HEK293 (cell line): ENCODE data around the gene ZNF48.

Experiments
- GLI2 ChIP-seq: fragments of 450-650 bp; formaldehyde crosslinking; IDR thresholded peaks from 2 replicates; pipeline ENCODE4; 2017; ENCODE audit warnings: missing biosample characterization, missing genetic modification characterization, low read depth, borderline replicate concordance
- IKZF3 ChIP-seq: fragments of 450-650 bp; IDR thresholded peaks from 2 replicates; pipeline ENCODE4 v1.5.0; 2018; ENCODE audit warnings: missing biosample characterization, mild to moderate bottlenecking, missing genetic modification characterization, moderate library complexity
- REPIN1 ChIP-seq: fragments of 450-650 bp; formaldehyde crosslinking; IDR thresholded peaks from 2 replicates; pipeline ENCODE4 v1.5.1; 2017; ENCODE audit warnings: missing biosample characterization, missing genetic modification characterization, low read depth
- SP2 ChIP-seq: fragments of 450-650 bp; formaldehyde crosslinking; IDR thresholded peaks from 2 replicates; pipeline ENCODE4 v1.5.1; 2016; ENCODE audit warnings: missing biosample characterization, missing genetic modification characterization
- ZBTB8A ChIP-seq: fragments of 450-650 bp; formaldehyde crosslinking; IDR thresholded peaks from 2 replicates; pipeline ENCODE4 v1.5.1; 2016; ENCODE audit warnings: missing biosample characterization, missing genetic modification characterization
- ZEB2 ChIP-seq: fragments of 450-650 bp; formaldehyde crosslinking; IDR thresholded peaks from 2 replicates; pipeline ENCODE4 v1.5.1; 2016; ENCODE audit warnings: missing biosample characterization, missing genetic modification characterization
- ZNF121 ChIP-seq: fragments of 450-650 bp; formaldehyde crosslinking; IDR thresholded peaks from 2 replicates; pipeline ENCODE4 v1.5.1; 2016; ENCODE audit warnings: missing biosample characterization, missing genetic modification characterization
- ZNF175 ChIP-seq: fragments of 450-650 bp; formaldehyde crosslinking; IDR thresholded peaks from 2 replicates; pipeline ENCODE4 v1.5.1; 2016; ENCODE audit warnings: missing biosample characterization, missing genetic modification characterization
- TF ChIP-seq, protein P1 (sequence below): fragments of 450-650 bp; formaldehyde crosslinking; IDR thresholded peaks from 2 replicates; pipeline ENCODE4 v1.5.1; 2017; ENCODE audit warnings: missing biosample characterization, missing genetic modification characterization
- TF ChIP-seq, protein P2 (sequence below): fragments of 450-650 bp; formaldehyde crosslinking; IDR thresholded peaks from 2 replicates; pipeline ENCODE4 v1.5.1; 2017; ENCODE audit warnings: missing biosample characterization, missing genetic modification characterization
- TF ChIP-seq, protein P3 (sequence below): fragments of 450-650 bp; formaldehyde crosslinking; IDR thresholded peaks from 2 replicates; pipeline ENCODE4 v1.5.1; 2016; ENCODE audit warnings: missing biosample characterization, missing genetic modification characterization
- TF ChIP-seq, protein P4 (sequence below): fragments of 450-650 bp; formaldehyde crosslinking; IDR thresholded peaks from 2 replicates; pipeline ENCODE4 v1.5.1; 2016; ENCODE audit warnings: missing biosample characterization, missing genetic modification characterization
- TF ChIP-seq, protein P5 (sequence below): fragments of 450-650 bp; IDR thresholded peaks from 2 replicates; pipeline ENCODE4 v1.5.1; 2018; ENCODE audit warnings: missing biosample characterization, mild to moderate bottlenecking, missing genetic modification characterization
- TF ChIP-seq, protein P6 (sequence below): fragments of 450-650 bp; formaldehyde crosslinking; conservative IDR thresholded peaks from 2 replicates; pipeline ENCODE4 v1.5.1; 2016; ENCODE audit warnings: low read depth, missing biosample characterization, missing genetic modification characterization

Gene ZNF48

DNA sequence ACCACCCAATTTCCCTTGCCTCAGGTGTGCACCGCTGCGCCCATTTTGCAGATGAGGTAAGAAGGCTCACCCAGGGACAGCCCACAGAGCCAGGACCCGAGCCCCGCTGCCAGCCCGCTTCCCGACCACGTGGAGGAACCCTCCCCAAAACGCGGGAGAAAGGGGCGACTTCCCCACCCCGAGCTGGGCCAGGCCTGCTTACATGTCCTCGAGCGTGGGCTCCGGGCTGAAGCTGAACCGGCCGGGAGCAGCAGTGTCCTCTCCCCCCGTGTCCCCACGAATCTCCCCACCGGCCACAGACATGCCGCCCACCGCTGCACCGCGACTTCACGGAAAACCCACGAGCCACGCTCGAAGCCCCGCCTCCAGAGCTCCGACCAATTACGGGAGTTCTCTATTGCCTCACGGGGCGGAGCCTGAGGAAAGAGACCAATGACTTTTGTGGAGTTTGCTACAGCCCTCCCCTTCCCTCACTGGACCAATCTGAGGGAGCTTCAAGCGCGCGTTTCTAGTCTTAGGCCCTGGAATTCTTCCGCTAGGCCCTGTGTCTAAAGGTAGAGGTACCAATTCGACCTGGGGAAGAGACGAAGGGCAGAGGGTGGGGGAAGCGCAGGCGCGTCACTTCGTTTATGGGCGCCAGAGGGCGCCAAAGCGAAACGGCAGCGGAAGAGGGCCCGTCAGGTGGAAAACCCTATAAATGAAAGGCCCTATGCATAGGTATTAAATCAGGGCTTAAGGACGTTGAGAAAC, 34.6 kb downstream of the ZNF48 start, which contains the start of gene DCTPP1 (continued):
- TF ChIP-seq, protein P1, sequence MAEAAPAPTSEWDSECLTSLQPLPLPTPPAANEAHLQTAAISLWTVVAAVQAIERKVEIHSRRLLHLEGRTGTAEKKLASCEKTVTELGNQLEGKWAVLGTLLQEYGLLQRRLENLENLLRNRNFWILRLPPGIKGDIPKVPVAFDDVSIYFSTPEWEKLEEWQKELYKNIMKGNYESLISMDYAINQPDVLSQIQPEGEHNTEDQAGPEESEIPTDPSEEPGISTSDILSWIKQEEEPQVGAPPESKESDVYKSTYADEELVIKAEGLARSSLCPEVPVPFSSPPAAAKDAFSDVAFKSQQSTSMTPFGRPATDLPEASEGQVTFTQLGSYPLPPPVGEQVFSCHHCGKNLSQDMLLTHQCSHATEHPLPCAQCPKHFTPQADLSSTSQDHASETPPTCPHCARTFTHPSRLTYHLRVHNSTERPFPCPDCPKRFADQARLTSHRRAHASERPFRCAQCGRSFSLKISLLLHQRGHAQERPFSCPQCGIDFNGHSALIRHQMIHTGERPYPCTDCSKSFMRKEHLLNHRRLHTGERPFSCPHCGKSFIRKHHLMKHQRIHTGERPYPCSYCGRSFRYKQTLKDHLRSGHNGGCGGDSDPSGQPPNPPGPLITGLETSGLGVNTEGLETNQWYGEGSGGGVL (tag by site-specific recombination): peak; percentile 15; the same call in 1 of the 2 replicates
- TF ChIP-seq, protein P2, sequence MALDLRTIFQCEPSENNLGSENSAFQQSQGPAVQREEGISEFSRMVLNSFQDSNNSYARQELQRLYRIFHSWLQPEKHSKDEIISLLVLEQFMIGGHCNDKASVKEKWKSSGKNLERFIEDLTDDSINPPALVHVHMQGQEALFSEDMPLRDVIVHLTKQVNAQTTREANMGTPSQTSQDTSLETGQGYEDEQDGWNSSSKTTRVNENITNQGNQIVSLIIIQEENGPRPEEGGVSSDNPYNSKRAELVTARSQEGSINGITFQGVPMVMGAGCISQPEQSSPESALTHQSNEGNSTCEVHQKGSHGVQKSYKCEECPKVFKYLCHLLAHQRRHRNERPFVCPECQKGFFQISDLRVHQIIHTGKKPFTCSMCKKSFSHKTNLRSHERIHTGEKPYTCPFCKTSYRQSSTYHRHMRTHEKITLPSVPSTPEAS (tag by site-specific recombination): peak; percentile 4; the same call in 1 of the 2 replicates
- TF ChIP-seq, protein P3, sequence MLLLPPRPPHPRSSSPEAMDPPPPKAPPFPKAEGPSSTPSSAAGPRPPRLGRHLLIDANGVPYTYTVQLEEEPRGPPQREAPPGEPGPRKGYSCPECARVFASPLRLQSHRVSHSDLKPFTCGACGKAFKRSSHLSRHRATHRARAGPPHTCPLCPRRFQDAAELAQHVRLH (tag by site-specific recombination): peak; percentile 70
- TF ChIP-seq ZNF175 (tag by site-specific recombination) (no peak), SP2 (tag by site-specific recombination) (peak; percentile 99), ZBTB8A (tag by site-specific recombination) (peak; percentile 94), GLI2 (no peak), ZEB2 (peak; percentile 99), REPIN1 (tag by site-specific recombination) (0 out of 2 replicates have a peak, but pooled peaks have one; percentile 77), ZNF121 (tag by site-specific recombination) (0 out of 2 replicates have a peak, but pooled peaks have one; percentile 8), IKZF3 (0 out of 2 replicates have a peak, but pooled peaks have one; percentile 21)
- TF ChIP-seq, protein P4, sequence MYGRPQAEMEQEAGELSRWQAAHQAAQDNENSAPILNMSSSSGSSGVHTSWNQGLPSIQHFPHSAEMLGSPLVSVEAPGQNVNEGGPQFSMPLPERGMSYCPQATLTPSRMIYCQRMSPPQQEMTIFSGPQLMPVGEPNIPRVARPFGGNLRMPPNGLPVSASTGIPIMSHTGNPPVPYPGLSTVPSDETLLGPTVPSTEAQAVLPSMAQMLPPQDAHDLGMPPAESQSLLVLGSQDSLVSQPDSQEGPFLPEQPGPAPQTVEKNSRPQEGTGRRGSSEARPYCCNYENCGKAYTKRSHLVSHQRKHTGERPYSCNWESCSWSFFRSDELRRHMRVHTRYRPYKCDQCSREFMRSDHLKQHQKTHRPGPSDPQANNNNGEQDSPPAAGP (tag by site-specific recombination): peak; percentile 76; the same call in 1 of the 2 replicates
- TF ChIP-seq, protein P5, sequence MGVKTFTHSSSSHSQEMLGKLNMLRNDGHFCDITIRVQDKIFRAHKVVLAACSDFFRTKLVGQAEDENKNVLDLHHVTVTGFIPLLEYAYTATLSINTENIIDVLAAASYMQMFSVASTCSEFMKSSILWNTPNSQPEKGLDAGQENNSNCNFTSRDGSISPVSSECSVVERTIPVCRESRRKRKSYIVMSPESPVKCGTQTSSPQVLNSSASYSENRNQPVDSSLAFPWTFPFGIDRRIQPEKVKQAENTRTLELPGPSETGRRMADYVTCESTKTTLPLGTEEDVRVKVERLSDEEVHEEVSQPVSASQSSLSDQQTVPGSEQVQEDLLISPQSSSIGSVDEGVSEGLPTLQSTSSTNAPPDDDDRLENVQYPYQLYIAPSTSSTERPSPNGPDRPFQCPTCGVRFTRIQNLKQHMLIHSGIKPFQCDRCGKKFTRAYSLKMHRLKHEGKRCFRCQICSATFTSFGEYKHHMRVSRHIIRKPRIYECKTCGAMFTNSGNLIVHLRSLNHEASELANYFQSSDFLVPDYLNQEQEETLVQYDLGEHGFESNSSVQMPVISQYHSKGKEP (tag by site-specific recombination): 0 out of 2 replicates have a peak, but pooled peaks have one; percentile 15
- TF ChIP-seq, protein P6, sequence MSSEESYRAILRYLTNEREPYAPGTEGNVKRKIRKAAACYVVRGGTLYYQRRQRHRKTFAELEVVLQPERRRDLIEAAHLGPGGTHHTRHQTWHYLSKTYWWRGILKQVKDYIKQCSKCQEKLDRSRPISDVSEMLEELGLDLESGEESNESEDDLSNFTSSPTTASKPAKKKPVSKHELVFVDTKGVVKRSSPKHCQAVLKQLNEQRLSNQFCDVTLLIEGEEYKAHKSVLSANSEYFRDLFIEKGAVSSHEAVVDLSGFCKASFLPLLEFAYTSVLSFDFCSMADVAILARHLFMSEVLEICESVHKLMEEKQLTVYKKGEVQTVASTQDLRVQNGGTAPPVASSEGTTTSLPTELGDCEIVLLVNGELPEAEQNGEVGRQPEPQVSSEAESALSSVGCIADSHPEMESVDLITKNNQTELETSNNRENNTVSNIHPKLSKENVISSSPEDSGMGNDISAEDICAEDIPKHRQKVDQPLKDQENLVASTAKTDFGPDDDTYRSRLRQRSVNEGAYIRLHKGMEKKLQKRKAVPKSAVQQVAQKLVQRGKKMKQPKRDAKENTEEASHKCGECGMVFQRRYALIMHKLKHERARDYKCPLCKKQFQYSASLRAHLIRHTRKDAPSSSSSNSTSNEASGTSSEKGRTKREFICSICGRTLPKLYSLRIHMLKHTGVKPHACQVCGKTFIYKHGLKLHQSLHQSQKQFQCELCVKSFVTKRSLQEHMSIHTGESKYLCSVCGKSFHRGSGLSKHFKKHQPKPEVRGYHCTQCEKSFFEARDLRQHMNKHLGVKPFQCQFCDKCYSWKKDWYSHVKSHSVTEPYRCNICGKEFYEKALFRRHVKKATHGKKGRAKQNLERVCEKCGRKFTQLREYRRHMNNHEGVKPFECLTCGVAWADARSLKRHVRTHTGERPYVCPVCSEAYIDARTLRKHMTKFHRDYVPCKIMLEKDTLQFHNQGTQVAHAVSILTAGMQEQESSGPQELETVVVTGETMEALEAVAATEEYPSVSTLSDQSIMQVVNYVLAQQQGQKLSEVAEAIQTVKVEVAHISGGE (tag by site-specific recombination): peak; percentile 44; the same call in 1 of the 2 replicates
